Right kidney (tissue), 9 donors: ENCODE results near the gene CAMK2N1.
A peak's percentile ranks its signal among the peaks of the same experiment; 100 is the strongest.
"Not testable (repeated sequence)": the region's sequence is repeated elsewhere in the genome, so short reads cannot be mapped to it uniquely, and the experiment has no call there.

ENCODE experiments used
- DNase-seq: peaks from one replicate; pipeline ENCODE4 v3.0.0-alpha.2; 2016
- long read RNA-seq, 8 donors: transcript quantifications; one replicate each; lab custom pipeline, GENCODE V29; 2026

CAMK2N1 gene
- long read RNA-seq, donor 1, transcript CAMK2N1-201 (2 exons, 2,336 nt) = major isoform, 57 of 60 reads
- long read RNA-seq, donor 1, partial matches to known transcripts = 0 of 60 reads
- long read RNA-seq, donor 1, other reads (novel, unspliced or antisense) = 0 of 60 reads
- long read RNA-seq, donor 2, transcript CAMK2N1-201 (2 exons, 2,336 nt) = major isoform, 39 of 91 reads
- long read RNA-seq, donor 2, partial matches to known transcripts = 51 of 91 reads
- long read RNA-seq, donor 2, other reads (novel, unspliced or antisense) = 0 of 91 reads
- long read RNA-seq, donor 3, transcript CAMK2N1-201 (2 exons, 2,336 nt) = major isoform, 40 of 62 reads
- long read RNA-seq, donor 3, partial matches to known transcripts = 20 of 62 reads
- long read RNA-seq, donor 3, other reads (novel, unspliced or antisense) = 0 of 62 reads
- long read RNA-seq, donor 4, transcript CAMK2N1-201 (2 exons, 2,336 nt) = major isoform, 71 of 140 reads
- long read RNA-seq, donor 4, partial matches to known transcripts = 69 of 140 reads
- long read RNA-seq, donor 4, other reads (novel, unspliced or antisense) = 0 of 140 reads
- long read RNA-seq, donor 5, transcript CAMK2N1-201 (2 exons, 2,336 nt) = major isoform, 73 of 75 reads
- long read RNA-seq, donor 5, partial matches to known transcripts = 0 of 75 reads
- long read RNA-seq, donor 5, other reads (novel, unspliced or antisense) = 0 of 75 reads
- long read RNA-seq, donor 6, transcript CAMK2N1-201 (2 exons, 2,336 nt) = major isoform, 66 of 67 reads
- long read RNA-seq, donor 6, partial matches to known transcripts = 0 of 67 reads
- long read RNA-seq, donor 6, other reads (novel, unspliced or antisense) = 0 of 67 reads
- long read RNA-seq, donor 7, transcript CAMK2N1-201 (2 exons, 2,336 nt) = major isoform, 89 of 175 reads
- long read RNA-seq, donor 7, partial matches to known transcripts = 86 of 175 reads
- long read RNA-seq, donor 7, other reads (novel, unspliced or antisense) = 0 of 175 reads
- long read RNA-seq, donor 8, transcript CAMK2N1-201 (2 exons, 2,336 nt) = major isoform, 69 of 69 reads
- long read RNA-seq, donor 8, partial matches to known transcripts = 0 of 69 reads
- long read RNA-seq, donor 8, other reads (novel, unspliced or antisense) = 0 of 69 reads

- DNase-seq = peak; percentile 78
Observed at GRCh38 chr1:20485527-20486456, at the start of gene CAMK2N1. Gene CAMK2N1, minus strand, starts transcription at chr1:20486210. Its CDS starts 831 bp downstream, at chr1:20485379.

DNA sequence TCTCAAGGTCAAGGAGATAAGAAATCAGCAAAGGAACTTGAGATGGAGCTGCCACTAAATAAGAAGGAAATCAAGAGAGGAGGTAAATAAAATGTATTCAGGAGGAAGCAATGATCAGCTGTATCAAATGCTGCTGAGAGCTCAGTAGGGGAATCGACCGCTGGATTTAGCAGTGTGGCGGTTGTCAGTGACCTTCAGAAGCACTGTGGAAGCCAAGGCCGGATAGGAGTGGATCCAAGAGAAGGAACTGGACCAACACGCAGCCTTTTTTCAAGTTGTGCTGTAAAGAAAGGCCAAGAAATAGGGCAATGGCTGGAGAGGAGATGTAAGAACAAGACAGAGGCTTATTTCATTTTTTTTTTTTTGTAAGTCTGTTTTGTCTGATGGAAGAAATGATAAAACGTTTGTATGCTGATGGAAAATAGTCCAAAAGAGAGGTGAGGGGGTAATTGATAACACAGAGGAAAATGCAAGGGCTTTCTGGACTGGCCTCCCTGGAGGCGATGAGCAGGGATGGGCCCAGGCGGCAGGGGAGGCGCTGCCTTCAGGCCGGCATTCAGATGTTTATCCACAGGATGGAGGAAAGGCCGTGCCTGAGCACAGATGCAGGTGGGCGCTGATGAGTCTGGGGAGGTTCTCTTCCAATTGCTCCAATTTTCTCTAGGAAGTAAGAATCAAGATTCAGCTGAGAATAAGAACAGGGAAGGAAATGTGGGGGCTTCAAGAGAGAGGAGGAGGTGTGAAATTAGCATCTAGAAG lies 48.8 kb upstream of the CAMK2N1 start:
- no peak for DNase-seq

DNA sequence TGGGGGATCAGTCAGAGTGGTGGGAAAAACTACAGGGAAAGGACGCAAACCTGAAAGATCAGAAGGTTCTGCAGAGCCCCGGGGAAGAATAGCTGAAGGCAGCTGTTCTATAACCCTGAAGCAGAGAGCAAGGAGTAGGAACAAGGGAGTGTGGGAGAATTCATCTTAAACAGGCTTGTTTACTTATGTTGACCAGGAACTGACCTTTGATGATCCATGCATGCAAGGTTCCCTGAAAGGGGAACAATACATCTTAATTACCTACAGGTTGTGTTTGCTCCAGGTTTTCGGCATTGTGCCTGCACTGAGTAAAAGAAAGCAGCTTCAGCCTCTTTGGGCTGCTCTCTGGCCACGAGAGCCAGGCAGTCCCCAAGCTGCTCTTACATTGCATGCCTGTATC lies 47.6 kb upstream of the CAMK2N1 start:
- peak; percentile 7 for DNase-seq

DNA sequence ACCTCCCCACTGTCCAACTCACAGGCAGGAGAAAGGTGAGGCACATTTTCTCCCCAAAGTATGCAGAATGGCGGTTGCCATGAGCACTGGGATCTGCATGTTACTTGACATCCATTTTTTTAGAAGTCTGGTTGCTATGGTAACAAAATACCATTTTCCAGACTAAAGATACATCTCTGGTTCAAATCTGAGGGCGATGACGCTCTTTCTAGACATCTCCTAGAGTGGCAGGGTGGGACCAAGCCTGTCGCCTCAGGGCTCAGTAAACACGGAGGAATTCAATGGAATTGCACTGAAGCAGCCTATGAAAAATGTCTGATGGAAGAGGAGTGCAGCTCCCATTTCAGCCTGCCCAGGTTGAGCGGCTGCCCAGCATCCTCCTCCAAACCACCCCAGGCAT lies 44.9 kb upstream of the CAMK2N1 start:
- no peak for DNase-seq

DNA sequence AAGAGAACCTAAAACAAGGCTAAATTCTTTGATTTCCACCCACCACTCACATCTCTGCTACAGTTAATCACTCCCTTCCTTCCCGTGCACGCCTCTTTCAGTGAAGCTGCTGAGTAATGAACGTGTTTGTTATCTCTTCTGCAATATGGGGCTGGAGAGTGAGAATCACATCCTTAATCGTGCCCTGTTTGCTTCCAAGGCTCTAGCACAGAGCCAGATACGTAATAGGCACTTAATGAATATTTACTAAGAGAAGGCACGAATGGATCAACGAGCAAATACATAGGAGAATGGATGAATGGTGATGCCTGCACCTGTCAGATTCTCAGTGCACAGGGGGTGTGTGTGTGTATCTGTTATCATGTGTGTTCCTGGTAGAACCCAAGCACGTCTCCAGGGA lies 44.3 kb upstream of the CAMK2N1 start:
- no peak for DNase-seq

- DNase-seq = no peak
Observed at GRCh38 chr1:20528221-20528620, 42.2 kb upstream of the CAMK2N1 start.

GRCh38 chr1:20526267-20526666 lies 40.3 kb upstream of the CAMK2N1 start:
- DNase-seq = no peak

- DNase-seq = peak; percentile 71
Observed at GRCh38 chr1:20521960-20522861, 36.2 kb upstream of the CAMK2N1 start.

DNA sequence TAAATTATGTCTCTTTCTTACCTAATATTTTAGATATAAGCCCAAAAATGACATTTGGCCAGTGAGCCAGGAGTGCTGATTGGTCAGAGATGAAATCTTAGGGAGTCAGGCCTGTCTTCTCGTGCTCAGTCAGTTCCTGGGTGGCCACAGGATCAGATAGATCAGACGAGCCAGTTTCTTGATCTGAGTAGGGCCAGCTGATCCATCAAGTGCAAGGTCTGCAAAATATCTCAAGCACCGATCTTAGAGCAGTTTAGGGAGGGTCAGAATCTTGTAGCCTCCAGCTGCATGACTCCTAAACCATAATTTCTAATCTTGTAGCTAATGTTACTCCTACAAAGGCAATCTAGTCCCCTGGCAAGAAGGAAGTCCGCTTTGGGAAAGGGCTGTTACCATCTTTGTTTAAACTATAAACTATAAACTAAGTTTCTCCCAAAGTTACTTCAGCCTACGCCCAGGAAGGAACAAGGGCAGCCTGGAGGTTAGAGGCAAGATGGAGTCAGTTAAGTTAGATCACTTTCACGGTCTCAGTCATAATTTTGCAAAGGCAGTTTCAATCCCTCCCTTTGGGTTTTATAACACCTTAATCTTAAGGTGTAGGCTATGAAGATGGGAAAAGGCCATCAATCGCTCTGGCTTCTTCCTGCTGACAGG lies 33.7 kb upstream of the CAMK2N1 start:
- DNase-seq = not testable (repeated sequence)

DNA sequence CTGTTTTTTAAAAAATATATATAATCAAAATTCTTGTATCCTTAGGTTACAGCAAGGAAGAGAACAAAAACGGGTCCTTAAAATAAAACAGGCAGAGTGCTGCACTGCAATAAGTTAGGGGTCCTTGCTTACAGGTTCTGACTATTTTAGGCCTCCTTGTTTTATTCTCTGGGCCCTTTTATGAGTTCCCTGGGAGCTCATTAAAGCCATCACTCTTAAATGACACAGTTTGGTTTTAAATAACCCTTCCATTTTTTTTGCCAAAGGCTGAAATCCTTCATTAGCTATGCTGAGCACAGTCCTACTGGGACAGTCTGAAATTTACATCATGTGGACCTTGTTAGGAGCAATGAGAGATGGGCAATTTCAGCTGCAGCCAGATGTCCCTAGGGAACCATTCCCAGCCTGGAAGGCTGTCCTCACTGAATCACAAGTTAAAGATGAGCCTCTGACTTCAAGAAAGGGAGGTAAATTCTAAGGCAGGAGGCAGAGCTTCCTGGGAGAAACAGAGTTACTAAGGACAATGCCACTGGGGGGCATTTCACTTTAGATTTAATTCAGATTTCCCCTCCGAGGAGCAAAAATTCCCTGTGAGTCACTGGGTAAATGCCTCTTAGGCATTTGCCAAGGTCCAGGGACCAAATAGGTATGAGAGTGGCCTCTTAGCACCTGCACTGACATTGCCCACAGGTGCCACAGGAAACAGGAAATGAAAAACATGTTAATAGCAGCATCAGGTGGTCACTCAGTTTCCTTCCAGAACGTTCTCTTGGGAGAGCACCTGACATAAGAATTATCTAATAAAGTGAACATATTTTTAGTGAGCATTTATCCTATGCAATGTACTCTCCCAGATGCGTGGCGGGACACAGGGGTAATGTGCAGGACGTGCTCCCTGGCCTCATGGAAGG lies 25.8 kb upstream of the CAMK2N1 start:
- no peak for DNase-seq

GRCh38 chr1:20508411-20508771 lies 22.4 kb upstream of the CAMK2N1 start:
- no peak for DNase-seq

- DNase-seq = peak; percentile 91
Observed at GRCh38 chr1:20507564-20508410, 21.8 kb upstream of the CAMK2N1 start, which contains the start of gene MUL1. Gene MUL1, minus strand, starts transcription at chr1:20508151. Its CDS starts 127 bp downstream, at chr1:20508024.

GRCh38 chr1:20507248-20507563 lies 21.2 kb upstream of the CAMK2N1 start:
- DNase-seq = no peak

GRCh38 chr1:20505488-20505887 lies 19.5 kb upstream of the CAMK2N1 start:
- DNase-seq = no peak

GRCh38 chr1:20500716-20501115 lies 14.7 kb upstream of the CAMK2N1 start:
- DNase-seq = no peak

DNA sequence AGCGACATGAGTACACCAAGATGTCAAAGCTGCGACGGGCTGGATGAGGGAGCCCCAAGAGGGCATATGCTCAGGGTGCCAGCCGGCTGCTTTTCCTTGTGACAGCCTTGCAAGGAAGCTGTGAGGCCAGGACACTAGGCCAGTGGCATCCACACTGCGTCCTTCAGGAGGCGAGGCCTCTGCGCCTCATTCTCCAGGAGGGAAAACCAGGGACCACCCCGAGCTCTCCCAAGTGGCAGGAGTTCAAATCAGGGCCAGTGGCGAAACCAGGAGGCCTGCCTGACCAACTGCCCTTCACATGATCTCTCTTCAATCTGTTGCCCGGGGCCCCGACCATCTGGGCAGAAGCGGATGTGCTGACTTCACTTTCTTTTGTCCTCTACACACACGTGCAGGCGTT lies 13.7 kb upstream of the CAMK2N1 start:
- DNase-seq = no peak

GRCh38 chr1:20499105-20499504 lies 13.1 kb upstream of the CAMK2N1 start:
- no peak for DNase-seq
